ENCODE measurements around the gene NCAPD3. TPM values are rescaled to one million over a fixed set of nuclear protein-coding genes. Genes with fewer than 3 reads are reported as not detected.

Gene NCAPD3, protein sequence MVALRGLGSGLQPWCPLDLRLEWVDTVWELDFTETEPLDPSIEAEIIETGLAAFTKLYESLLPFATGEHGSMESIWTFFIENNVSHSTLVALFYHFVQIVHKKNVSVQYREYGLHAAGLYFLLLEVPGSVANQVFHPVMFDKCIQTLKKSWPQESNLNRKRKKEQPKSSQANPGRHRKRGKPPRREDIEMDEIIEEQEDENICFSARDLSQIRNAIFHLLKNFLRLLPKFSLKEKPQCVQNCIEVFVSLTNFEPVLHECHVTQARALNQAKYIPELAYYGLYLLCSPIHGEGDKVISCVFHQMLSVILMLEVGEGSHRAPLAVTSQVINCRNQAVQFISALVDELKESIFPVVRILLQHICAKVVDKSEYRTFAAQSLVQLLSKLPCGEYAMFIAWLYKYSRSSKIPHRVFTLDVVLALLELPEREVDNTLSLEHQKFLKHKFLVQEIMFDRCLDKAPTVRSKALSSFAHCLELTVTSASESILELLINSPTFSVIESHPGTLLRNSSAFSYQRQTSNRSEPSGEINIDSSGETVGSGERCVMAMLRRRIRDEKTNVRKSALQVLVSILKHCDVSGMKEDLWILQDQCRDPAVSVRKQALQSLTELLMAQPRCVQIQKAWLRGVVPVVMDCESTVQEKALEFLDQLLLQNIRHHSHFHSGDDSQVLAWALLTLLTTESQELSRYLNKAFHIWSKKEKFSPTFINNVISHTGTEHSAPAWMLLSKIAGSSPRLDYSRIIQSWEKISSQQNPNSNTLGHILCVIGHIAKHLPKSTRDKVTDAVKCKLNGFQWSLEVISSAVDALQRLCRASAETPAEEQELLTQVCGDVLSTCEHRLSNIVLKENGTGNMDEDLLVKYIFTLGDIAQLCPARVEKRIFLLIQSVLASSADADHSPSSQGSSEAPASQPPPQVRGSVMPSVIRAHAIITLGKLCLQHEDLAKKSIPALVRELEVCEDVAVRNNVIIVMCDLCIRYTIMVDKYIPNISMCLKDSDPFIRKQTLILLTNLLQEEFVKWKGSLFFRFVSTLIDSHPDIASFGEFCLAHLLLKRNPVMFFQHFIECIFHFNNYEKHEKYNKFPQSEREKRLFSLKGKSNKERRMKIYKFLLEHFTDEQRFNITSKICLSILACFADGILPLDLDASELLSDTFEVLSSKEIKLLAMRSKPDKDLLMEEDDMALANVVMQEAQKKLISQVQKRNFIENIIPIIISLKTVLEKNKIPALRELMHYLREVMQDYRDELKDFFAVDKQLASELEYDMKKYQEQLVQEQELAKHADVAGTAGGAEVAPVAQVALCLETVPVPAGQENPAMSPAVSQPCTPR (N-terminal part only)
- 10.6 and 11.4 TPM in 2 replicates for total RNA-seq

DNA sequence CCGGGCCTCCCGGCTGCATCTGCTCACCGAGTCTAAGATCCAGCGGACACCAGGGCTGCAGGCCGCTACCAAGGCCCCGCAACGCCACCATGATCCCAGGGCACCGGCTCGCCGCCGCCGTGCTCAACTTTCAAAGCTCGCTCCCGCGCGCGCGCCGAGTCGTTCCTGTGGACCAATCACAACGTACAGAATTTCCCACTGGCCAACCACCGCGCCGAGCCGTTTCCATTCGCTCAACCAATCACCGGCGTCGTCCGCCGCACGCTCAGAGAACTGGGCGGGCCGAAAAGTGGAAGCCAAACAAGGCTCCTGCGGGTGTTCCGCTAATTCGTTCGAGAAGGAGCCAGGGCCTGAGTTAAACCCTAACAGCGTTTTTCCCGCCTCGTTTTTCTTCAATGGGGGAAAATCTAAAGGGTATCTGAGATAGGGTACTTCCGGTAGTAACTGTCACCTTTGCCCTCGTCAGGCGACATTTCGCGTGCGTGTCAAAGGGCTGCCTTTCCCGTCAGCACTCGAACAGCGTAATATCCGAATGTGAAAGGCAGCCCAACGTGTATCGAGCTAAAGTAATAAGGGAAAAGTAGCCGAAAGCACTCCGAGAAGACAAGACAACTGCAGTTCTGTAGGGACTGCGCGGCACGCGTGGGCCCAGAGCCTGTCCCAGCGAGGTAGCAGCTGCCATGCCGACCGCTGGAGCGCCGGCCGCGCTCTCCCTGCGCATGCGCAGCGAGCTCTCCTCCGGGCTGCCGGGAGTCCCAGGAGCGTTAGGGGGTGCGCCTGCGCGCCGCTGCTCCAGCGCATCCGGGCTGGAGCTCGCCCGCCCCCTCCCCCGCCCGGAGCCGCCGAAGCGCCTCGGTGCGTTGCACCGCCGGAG lies at the start of gene NCAPD3, which contains the start of gene VPS26B:
Gene NCAPD3 (minus strand): TSS at position 132 of the 874 bp plus-strand sequence. CDS start 41 bp downstream, at position 91.
Gene VPS26B (plus strand): TSS at position 836 of the 874 bp plus-strand sequence. CDS start 452 bp downstream, outside the sequence.

DNA sequence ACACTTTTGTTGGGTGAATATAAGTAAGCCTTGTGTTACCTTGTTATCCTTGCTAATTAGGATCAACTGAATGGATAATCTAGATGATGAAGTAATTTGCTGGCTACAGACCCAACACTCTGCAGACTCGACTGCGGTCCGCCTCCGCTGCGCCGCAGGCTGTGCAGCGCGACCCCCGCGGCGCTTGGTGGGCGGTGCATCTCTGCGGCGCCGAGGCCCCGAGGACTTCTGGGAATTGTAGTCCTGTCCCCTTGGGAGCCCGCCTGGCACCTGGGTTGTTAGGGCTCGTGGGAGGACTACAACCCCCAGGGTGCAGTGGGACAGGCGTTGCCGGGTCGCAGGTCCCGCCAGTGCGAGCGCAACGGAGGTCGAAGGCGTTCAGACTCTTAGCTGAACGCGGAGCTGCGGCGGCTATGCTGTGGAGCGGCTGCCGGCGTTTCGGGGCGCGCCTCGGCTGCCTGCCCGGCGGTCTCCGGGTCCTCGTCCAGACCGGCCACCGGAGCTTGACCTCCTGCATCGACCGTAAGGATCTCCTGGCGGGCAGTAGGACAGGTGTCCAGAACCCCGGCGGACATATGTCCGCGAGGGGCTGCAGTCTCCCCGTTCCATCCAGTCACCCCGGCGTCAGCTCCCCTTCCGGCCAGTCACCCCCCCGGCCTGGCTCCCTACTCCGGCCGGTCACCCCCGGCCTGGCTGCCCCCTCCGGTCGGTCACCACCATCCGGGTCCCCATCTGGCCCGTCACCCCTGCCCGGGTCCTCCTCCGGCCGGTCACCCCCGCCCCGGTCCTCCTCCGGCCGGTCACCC lies 29.6 kb upstream of the NCAPD3 start, which contains the start of the genes ACAD8 and THYN1:
Gene ACAD8 (plus strand): TSS at position 381 of the 806 bp plus-strand sequence. CDS start 33 bp downstream, at position 414.
Gene THYN1 (minus strand): TSS at position 165 of the 806 bp plus-strand sequence. CDS start 470 bp downstream, outside the sequence.

Other genes with a start within 250 kb of the NCAPD3 start
- 0.39 and 0.43 TPM in 2 replicates for gene JAM3, start 154.9 kb downstream of the NCAPD3 start, total RNA-seq
- gene VPS26B, start 704 bp upstream of the NCAPD3 start, total RNA-seq: 42.0 and 57.0 TPM in 2 replicates
- 34.2 and 53.7 TPM in 2 replicates for gene THYN1, start 29.4 kb upstream of the NCAPD3 start, total RNA-seq
- gene ACAD8, start 29.6 kb upstream of the NCAPD3 start, total RNA-seq: 13.8 and 17.3 TPM in 2 replicates
- gene GLB1L3, start 52.4 kb upstream of the NCAPD3 start, total RNA-seq: not detected in 2 replicates
- under 0.01 and 0.54 TPM in 2 replicates for gene GLB1L2, start 108.0 kb upstream of the NCAPD3 start, total RNA-seq
- gene B3GAT1, start 188.3 kb upstream of the NCAPD3 start, total RNA-seq: not detected in 2 replicates